NT2/D1 (cell line): ENCODE results near the gene HM13.

Experiments
- SUZ12 ChIP-seq: IDR thresholded peaks from 2 replicates; pipeline ENCODE4 v1.6.1; 2011; ENCODE audit not compliant: insufficient read length, insufficient read depth; ENCODE audit errors: extremely low read depth
- YY1 ChIP-seq: IDR thresholded peaks from 2 replicates; pipeline ENCODE4 v1.6.1; 2011; ENCODE audit not compliant: insufficient read length, insufficient read depth
- ZNF274 ChIP-seq: IDR thresholded peaks from 2 replicates; pipeline ENCODE4 v1.6.1; 2011; ENCODE audit warnings: mild to moderate bottlenecking, low read depth, low read length

DNA sequence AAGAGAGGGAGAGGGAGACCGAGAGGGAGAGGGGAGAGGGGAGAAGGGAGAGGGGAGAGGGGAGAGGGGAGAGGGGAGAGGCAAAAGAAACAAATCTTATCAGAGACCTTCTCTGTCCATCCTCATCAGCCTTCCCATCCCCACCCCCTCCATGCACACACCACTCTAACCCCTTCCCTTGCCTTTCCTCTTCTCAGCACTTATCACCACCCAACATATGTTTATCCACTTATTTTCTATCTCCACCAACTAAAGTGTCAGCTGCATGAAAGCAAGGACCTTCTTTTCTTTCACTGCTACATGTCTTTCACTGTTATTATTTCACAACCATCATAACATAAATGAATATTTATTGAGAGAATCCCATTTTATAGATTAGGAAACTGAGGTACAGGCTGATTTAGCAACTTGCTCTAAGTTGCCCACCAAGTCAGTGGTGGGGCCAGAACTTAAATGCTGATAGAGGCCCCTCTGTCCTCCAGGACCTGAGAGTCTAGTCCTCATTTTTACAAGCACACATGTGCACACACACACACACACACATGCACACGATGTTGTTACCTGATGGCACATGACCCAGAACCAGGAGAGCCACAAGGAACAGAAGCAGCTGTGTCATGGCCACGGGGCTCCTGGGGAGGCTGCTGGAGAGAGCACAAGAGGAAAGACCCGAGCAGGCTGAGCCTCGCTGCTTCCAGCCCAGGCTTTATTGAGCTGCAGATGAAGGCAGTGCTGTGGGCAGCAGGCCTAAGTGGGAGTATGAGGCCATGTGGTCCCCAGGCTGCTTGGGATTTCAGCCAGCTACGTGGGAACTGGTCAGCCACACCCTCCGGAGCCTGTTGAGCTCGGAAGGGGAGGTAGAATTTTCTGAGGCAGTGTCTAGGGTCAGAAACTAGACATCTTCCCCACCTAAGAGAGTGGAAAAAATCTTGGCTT is 41.6 kb upstream of the HM13 start:
- no peak for TF ChIP-seq ZNF274
- TF ChIP-seq YY1: no peak
- no peak for TF ChIP-seq SUZ12
